LNCaP clone FGC (cell line): ENCODE results near the gene RER1.

Experiments
- DNase-seq: peaks from one replicate; pipeline ENCODE4 v3.0.0-alpha.2; 2011; ENCODE audit warnings: low read depth
- H3K4me3 ChIP-seq: 2 replicates; pipeline ENCODE4 v1.5.1; 2011; ENCODE audit warnings: mild to moderate bottlenecking, low read depth, low read length, control low read depth
- TF ChIP-seq, protein P1 (sequence below): IDR thresholded peaks from 2 replicates; pipeline ENCODE4 v1.5.1; 2012; ENCODE audit warnings: mild to moderate bottlenecking; ENCODE audit not compliant: control insufficient read depth, insufficient read depth; ENCODE audit errors: extremely low read depth

The RER1 gene

DNA sequence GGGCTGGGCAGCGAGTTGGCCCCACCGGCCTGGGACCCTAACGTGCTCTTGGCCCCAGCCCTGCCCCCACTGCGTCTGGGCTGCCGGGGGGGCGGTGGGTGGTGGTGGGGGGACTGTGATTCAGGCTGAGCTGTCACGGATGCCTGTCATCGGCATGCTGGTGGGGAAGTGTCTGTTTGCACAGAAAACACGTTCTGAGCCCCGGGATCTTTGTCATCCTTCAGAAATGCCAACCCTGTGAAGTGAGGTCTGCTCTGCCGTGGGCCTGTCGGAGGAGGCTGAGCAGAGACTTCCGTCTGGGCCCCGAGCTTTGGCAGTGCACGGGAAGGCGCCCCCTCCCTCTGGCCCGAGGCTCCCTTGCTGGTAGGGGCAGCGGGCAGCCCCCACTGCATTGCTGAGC is 60.1 kb downstream of the RER1 start:
- DNase-seq = no peak
- TF ChIP-seq, protein P1, sequence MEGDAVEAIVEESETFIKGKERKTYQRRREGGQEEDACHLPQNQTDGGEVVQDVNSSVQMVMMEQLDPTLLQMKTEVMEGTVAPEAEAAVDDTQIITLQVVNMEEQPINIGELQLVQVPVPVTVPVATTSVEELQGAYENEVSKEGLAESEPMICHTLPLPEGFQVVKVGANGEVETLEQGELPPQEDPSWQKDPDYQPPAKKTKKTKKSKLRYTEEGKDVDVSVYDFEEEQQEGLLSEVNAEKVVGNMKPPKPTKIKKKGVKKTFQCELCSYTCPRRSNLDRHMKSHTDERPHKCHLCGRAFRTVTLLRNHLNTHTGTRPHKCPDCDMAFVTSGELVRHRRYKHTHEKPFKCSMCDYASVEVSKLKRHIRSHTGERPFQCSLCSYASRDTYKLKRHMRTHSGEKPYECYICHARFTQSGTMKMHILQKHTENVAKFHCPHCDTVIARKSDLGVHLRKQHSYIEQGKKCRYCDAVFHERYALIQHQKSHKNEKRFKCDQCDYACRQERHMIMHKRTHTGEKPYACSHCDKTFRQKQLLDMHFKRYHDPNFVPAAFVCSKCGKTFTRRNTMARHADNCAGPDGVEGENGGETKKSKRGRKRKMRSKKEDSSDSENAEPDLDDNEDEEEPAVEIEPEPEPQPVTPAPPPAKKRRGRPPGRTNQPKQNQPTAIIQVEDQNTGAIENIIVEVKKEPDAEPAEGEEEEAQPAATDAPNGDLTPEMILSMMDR = no peak
- no peak overlapping the region for H3K4me3 ChIP-seq

DNA sequence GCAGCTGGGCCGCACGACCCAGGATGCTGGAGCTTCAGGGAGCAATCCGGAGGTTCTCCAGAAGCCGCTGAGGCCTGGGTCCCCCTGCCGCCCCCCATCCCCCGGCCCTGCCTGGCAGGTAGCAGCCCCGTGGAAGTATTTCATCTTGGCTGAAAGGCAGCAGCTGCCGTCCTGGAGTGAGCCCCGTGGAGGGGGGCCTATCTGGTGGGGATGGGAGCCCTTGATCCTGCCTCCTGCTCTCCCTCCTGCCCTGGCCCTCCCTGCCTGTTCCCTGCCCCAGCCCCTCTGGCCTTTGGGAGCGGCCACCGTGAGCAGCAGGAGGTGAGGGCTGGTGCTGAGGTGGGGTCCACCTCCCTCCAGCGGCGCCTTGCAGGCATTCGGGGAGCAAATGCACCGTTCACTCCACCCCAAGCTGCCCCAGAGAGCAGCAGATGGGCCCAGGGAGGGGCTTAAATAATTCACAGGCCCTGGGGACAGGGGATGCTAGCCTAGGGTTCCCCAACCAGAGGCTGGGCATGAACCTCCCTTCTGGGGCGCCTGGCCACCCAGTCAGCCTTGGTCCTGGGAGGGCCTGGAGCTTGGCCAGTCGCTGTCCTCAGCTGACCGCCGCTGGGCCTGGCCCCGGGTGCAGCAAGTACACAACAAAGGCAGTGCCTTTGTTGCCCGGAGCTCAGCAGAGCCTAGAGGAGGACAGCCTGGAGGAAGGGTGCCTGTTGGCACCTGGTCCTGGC is 60.7 kb downstream of the RER1 start:
- TF ChIP-seq, protein P1 = no peak
- no peak for DNase-seq
- H3K4me3 ChIP-seq = no peak overlapping the region

DNA sequence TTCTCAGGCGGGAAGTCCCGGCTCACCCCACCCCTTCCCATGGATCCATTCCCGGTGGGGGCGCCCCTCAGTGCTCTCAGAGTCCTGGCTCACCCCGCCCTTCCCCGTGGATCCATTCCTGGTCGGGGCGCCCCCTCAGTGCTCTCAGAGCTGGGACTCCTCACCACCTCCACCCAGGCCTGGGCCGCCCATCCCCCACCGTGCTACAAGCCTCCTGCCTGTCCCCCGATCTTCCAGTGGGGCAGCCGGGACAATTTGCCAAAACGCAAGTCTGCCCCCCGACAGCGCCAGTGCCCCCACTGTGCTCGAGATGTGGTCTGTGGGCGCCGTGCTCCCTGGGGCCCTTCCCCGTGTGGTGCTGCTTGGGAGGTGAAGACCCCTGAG is 61.3 kb downstream of the RER1 start:
- no peak overlapping the region for H3K4me3 ChIP-seq
- TF ChIP-seq, protein P1 = no peak
- DNase-seq = no peak

DNA sequence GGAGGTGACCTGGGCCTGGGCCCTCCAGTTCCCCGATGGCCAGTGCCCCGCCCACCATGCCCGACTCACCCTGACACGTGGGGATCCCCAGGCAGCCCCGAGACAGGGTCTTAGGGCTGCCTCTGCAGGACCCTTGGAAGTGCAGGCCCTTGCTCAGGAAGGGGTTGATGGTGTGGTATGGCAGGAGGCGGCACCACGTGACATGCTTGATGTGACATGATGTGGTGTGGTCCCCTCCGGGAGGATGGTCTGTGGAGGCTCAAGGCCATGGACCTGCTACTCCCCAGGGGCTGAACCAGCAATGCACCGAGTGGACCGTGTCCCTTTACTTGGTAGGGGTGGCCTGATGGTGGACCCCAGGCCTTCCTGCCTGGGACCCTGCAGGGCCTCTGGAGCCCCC is 62.6 kb downstream of the RER1 start:
- DNase-seq = no peak
- H3K4me3 ChIP-seq = no peak overlapping the region

More for the DNA sequence above, 62.6 kb downstream of the RER1 start:
- TF ChIP-seq, protein P1 = no peak
